LNCaP clone FGC (cell line): ENCODE results near the gene C1RL.

Source experiments
- DNase-seq: peaks from one replicate; pipeline ENCODE4 v3.0.0-alpha.2; 2011; ENCODE audit warnings: low read depth
- H3K4me3 ChIP-seq: 2 replicates; pipeline ENCODE4 v1.5.1; 2011; ENCODE audit warnings: mild to moderate bottlenecking, low read depth, low read length, control low read depth
- CTCF ChIP-seq: IDR thresholded peaks from 2 replicates; pipeline ENCODE4 v1.5.1; 2012; ENCODE audit warnings: mild to moderate bottlenecking; ENCODE audit not compliant: control insufficient read depth, insufficient read depth; ENCODE audit errors: extremely low read depth

C1RL gene

GRCh38 chr12:7075518-7075917, 33.5 kb downstream of the C1RL start:
- DNase-seq: no peak
- no peak for TF ChIP-seq CTCF
- H3K4me3 ChIP-seq: no peak overlapping the region

DNA sequence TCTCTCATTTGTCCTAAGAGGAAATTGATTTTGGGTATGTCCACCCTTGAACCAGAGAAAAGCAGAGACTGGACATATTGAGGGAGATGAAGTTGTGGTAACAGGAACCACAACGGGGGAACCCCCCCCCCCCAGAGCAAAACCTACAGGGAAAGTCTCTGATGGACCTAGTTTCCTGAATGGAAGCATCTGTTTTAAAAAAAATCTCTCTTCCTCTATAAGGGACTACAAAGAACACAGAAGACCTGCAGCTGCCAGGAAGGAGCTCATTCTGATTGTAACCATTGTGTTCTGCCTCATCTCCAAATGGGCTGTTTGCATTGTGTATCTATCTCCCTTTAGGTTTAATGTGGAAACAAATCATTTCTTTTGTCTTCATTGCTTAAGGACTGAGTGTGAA, 35.1 kb downstream of the C1RL start:
- TF ChIP-seq CTCF: no peak
- no peak overlapping the region for H3K4me3 ChIP-seq
- no peak for DNase-seq

DNA sequence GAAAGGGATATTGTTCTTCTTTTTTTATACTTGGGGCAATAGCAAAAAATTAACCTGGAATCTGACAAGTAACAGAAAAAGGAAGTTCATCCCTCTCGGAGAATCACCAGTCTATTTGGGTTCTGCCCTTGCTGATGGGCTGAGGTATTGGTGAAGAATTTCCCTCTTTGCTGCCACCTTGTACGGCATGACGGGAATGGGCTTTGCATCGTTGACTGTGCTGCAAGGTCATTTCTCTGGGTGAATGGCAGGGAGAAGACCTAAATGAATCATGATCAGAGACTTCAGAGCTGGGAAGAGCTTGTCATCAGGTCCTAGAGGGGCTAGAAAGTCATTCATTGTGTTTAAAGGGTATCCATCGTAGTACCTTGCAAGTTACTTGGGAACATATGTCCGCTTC, 36.5 kb downstream of the C1RL start:
- no peak for TF ChIP-seq CTCF
- no peak overlapping the region for H3K4me3 ChIP-seq
- DNase-seq: no peak

DNA sequence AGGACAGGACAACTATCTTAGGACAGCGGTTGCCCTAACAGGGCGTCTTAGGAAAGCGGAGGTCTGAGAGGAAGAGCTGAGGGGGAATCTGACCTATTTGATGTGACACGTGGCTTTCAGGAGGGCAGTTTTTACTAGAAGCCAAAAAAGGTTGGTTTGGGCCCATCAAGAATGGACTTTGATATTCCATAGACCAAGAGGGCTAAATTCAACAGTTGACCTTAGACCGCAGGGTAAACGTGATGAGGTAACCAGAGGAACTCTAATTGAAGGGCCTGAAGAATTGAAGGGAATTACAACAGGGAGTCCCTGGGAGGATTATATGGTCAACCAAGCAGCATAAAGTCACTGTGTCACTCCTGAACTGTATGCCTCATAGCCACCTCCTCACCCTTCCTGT, 37.0 kb downstream of the C1RL start:
- TF ChIP-seq CTCF: no peak
- H3K4me3 ChIP-seq: no peak overlapping the region
- DNase-seq: no peak

GRCh38 chr12:7069386-7069785, 39.6 kb downstream of the C1RL start:
- TF ChIP-seq CTCF: no peak
- no peak overlapping the region for H3K4me3 ChIP-seq
- no peak for DNase-seq

DNA sequence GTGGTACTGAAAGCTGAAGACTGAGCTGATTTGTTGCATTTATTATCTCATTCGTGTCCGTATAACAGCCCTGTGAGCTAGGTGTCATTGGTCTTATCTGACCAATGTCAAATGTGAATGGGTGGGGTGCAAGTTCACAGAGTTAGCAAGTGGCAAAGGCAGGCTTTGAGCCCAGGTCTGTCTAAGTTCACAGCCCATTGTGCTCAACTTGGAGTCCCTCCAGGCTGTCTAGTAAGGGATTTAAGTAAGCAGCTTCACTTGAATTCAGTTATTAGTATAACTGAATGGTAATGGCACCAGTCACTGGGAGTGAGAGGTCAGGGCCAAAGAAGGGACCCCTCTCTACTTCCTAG, 40.0 kb downstream of the C1RL start:
- no peak overlapping the region for H3K4me3 ChIP-seq
- TF ChIP-seq CTCF: no peak
- DNase-seq: no peak

DNA sequence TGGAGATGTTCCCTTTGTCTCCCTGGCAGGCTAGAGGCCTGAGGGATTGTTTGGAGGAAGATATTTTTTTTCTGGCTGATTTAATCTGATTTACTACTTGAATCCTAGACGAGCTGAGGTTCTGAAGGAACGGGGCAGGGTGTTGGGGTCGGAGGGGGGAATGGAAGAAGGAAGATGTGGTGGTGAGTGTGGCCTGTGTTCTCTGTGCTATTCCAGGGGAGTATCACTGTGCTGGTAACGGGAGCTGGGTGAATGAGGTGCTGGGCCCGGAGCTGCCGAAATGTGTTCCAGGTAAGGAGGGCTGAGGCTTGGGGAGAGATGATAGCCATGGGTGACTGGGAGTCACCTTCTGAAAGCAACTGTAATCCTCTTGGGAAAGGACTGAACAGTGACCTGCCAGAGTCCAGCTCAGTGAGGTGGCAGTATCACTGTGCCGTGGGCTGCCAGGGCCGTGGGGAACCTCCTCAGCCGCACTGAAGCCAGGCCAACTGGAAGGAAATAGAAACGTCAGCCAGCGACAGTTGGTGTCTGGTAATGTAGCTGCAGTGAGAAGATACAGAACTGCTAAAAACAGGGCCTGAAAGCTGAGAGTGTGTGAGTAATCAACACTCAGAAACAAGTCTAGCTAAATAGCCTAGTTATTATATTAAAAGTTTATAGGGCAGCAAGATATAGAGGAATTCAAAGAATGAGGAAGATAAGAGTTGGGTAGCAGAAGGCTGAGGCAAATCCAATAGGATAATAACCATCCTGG, 40.6 kb downstream of the C1RL start:
- DNase-seq: no peak
- H3K4me3 ChIP-seq: no peak overlapping the region
- TF ChIP-seq CTCF: no peak
